ENCODE results near the gene KCNQ1OT1. TPM values are rescaled to one million over a fixed set of nuclear protein-coding genes. Genes with fewer than 3 reads are reported as not detected.
A peak's percentile ranks its signal among the peaks of the same experiment; 100 is the strongest.

Gene KCNQ1OT1
- total and polyA plus RNA-seq, 9 donors: 0.43 to 11.5 (median 5.2) TPM

DNA sequence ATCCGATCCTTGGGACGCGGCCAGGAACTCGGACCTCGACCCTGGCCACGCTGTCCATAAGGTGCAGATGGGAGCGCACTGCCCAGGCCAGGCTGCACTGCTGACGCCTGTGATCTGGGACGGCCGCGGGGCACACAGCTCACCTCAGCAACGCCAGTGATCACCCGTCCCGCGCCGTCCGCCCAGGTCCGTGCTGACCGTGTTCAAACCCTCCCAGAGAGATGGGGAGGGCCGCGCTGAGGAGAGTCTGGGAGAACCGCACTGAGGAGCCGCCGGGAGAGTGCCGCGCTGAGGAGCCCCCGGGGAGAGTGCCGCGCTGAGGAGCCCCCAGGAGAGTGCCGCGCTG is 636 bp downstream of the KCNQ1OT1 start:
- Histone ChIP-seq H3K4me1 (ENCODE audit: insufficient read depth) (peaks cover 7% of the 10 kb centered on the region), H3K27me3 (no peaks in the 10 kb centered on the region), H3K27ac (no peak overlapping the region), H3K36me3 (no peaks in the 10 kb centered on the region), H3K4me3 (peak overlapping the region; percentile 81), H3K9me3 (no peaks in the 10 kb centered on the region)
- TF ChIP-seq POLR2A (IDR thresholded peaks at IDR 0.05): no peak
- TF ChIP-seq, protein P1, sequence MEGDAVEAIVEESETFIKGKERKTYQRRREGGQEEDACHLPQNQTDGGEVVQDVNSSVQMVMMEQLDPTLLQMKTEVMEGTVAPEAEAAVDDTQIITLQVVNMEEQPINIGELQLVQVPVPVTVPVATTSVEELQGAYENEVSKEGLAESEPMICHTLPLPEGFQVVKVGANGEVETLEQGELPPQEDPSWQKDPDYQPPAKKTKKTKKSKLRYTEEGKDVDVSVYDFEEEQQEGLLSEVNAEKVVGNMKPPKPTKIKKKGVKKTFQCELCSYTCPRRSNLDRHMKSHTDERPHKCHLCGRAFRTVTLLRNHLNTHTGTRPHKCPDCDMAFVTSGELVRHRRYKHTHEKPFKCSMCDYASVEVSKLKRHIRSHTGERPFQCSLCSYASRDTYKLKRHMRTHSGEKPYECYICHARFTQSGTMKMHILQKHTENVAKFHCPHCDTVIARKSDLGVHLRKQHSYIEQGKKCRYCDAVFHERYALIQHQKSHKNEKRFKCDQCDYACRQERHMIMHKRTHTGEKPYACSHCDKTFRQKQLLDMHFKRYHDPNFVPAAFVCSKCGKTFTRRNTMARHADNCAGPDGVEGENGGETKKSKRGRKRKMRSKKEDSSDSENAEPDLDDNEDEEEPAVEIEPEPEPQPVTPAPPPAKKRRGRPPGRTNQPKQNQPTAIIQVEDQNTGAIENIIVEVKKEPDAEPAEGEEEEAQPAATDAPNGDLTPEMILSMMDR (IDR thresholded peaks at IDR 0.05): no peak
- TF ChIP-seq EP300 (IDR thresholded peaks at IDR 0.05): no peak
- peak in 4 of 5 donors; percentile 30 to 57 (median 46) for DNase-seq
- 57 to 87% (median 63%) methylated on average over 27 to 31 of the region's 31 CpGs for WGBS, 3 donors
- intact Hi-C loops (cut with DNase I): loop anchor here in 2 of 4 donors (2.0 to 10.0 kb wide), 2 partner anchors 164 to 186 kb away; partner anchors contain the start of gene CDKN1C (in 1 of the 2)

GRCh38 chr11:2698386-2699184 is 1.2 kb downstream of the KCNQ1OT1 start:
- Histone ChIP-seq H3K36me3 (no peaks in the 10 kb centered on the region), H3K4me3 (peak overlapping the region; percentile 81), H3K9me3 (no peaks in the 10 kb centered on the region), H3K27me3 (no peaks in the 10 kb centered on the region), H3K4me1 (ENCODE audit: insufficient read depth) (peaks cover 8% of the 10 kb centered on the region), H3K27ac (no peak overlapping the region)
- TF ChIP-seq, protein P1 (IDR thresholded peaks at IDR 0.05): no peak
- no peak for TF ChIP-seq POLR2A (IDR thresholded peaks at IDR 0.05)
- no peak for TF ChIP-seq EP300 (IDR thresholded peaks at IDR 0.05)
- DNase-seq: peak in 2 of 5 donors; percentile 9 to 20
- 48 to 56% (median 51%) methylated on average over 20 of the region's 20 CpGs for WGBS, 3 donors
- intact Hi-C loops (cut with DNase I): loop anchor here in 2 of 4 donors (2.0 to 10.0 kb wide), 2 partner anchors 164 to 186 kb away; partner anchors contain the start of gene CDKN1C (in 1 of the 2)

DNA sequence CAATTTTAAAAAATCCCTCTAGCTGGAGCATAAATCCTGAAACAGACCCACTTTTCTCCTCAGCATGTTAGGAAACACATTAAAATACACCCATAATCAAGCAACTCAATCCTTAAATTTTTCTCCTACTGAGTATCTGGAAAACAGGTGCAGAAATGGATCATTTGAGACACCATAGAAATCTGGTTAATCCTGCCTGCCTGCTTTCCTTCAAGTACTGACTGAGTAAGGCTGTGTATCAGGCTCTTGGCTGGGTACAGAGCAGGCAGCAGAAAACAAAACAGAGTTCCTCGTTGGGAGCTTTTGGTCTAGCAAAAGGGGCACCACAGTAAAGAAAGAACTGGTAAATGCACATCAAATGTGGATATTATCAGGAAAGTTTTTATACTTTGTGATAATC is 1.9 kb downstream of the KCNQ1OT1 start:
- Histone ChIP-seq H3K27ac (no peak overlapping the region), H3K36me3 (no peaks in the 10 kb centered on the region), H3K27me3 (no peaks in the 10 kb centered on the region), H3K9me3 (no peaks in the 10 kb centered on the region), H3K4me3 (peak overlapping the region; percentile 81), H3K4me1 (ENCODE audit: insufficient read depth) (peaks cover 11% of the 10 kb centered on the region)
- TF ChIP-seq, protein P1 (IDR thresholded peaks at IDR 0.05): no peak
- no peak for TF ChIP-seq EP300 (IDR thresholded peaks at IDR 0.05)
- no peak for TF ChIP-seq POLR2A (IDR thresholded peaks at IDR 0.05)
- DNase-seq: no peak
- 11 to 53% (median 27%) methylated on average over 1 of the region's 1 CpG for WGBS, 3 donors
- intact Hi-C loops (cut with DNase I): loop anchor here in 2 of 4 donors (2.0 to 10.0 kb wide), 2 partner anchors 163 to 187 kb away; partner anchors contain the start of gene CDKN1C (in 1 of the 2)

DNA sequence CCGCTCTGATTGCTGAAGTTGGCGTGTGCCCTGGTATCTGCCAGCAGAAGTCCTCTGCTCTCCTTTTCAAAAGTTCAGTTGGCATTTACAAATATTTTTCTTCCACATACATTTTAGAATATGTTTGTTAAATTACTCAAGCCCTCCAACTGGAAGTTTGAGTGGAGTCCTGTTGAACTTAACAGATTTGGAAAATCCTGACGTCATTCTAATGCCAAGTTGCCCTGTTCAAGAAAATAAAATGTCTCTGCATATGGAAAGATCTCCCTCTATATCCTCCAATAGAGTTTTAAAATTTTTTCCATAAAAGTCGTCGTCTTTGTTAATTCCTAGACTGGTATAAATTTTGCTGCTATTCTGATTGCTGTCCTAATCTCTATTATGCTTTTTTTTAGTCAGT is 3.3 kb downstream of the KCNQ1OT1 start:
- H3K4me3 ChIP-seq: no peak overlapping the region
- WGBS, 3 donors: 57 to 72% (median 69%) methylated on average over 5 of the region's 5 CpGs
- H3K36me3 ChIP-seq: no peaks in the 10 kb centered on the region
- no peak overlapping the region for H3K27ac ChIP-seq
- H3K27me3 ChIP-seq: no peaks in the 10 kb centered on the region
- DNase-seq: peak in 1 of 5 donors; percentile 5
- H3K4me1 ChIP-seq (ENCODE audit: insufficient read depth): peaks cover 19% of the 10 kb centered on the region
- TF ChIP-seq EP300 (IDR thresholded peaks at IDR 0.05) (no peak), POLR2A (IDR thresholded peaks at IDR 0.05) (no peak)
- TF ChIP-seq, protein P1 (IDR thresholded peaks at IDR 0.05): no peak
- intact Hi-C loops (cut with DNase I): loop anchor here in 2 of 4 donors (10.0 kb wide), 1 partner anchor 162 kb away; no protein-coding TSS in a partner anchor
- no peaks in the 10 kb centered on the region for H3K9me3 ChIP-seq
